ENCODE results near the gene MOK.
A peak's percentile ranks its signal among the peaks of the same experiment; 100 is the strongest.

The MOK gene

DNA sequence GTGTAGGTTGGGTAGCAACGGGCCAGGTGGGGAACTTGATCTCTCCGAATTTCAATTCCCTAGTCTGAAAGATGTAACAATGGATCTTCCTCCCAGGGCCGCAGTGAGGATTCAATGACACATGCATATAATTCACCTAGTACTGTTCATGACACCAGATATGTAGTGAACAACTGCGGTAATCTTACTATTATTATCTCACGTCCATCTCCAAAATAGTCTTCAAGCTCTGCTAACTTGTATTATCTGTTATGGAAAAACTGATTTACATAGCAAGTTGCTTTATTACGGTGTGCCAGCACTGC, 26.4 kb downstream of the MOK start:
- TF ChIP-seq CTCF (IDR thresholded peaks at IDR 0.05; ENCODE audit: low read depth, low read length), result no peak
- no peak overlapping the region for H3K4me3 ChIP-seq (ENCODE audit: low read depth, low read length)
- no peak for DNase-seq (ENCODE audit: low read depth, low spot score)
- in situ Hi-C loops (cut with HindIII; ENCODE audit: low sequenced_read_pairs), result no loop called here

DNA sequence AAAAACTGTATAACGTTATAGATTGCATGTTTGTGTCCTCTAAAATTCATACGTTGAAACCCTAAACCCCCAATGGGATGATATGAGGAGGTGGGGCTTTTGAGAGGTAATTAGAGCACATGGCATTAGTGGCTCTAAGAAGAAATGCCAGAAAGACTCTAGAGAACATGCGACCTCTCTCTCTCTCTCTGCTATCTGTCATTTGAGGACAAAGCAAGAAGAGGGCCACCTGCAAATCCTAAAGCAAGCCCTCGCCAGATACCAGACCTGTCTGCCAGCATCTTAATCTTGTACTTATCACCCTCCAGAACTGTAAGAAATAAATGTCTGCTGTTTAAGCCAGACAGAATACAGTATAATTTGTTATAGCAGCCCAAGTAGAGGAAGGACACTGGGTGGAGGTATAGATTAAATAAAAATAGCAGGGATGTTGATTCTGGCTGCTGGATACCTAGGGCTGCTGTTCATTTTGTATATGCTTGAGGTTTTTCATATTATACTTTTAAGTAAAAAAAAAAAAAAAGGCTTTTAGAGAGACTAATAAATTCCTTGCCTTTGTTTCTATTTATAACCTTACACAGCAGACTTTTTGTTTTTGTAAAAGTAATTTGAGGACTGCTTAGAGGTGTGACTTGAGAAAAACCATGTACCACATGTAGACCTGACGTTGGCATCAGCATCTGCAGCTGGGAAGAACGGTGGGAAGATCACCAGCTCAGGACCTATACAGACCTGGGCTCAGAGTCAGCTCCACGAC, 26.9 kb downstream of the MOK start:
- H3K4me3 ChIP-seq (ENCODE audit: low read depth, low read length), result no peak overlapping the region
- in situ Hi-C loops (cut with HindIII; ENCODE audit: low sequenced_read_pairs), result no loop called here
- no peak for DNase-seq (ENCODE audit: low read depth, low spot score)
- TF ChIP-seq CTCF (IDR thresholded peaks at IDR 0.05; ENCODE audit: low read depth, low read length), result no peak

DNA sequence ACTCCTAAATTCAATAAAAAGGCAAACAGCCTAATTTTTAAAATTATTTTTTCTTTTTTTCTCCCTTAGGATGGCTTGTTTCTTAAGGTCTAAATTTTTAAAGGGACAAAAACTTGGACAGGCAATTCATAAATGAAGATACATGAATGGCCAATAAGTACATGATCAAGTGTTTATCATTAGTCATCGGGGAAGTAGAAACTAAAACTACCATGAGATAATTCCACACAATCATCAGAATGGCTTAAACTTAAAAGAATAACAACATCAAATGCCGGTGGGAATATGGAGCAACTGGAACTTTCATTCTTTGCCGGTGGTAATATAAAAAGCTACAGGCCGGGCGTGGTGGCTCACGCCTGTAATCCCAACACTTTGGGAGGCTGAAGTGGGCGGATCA, 29.1 kb downstream of the MOK start:
- DNase-seq (ENCODE audit: low read depth, low spot score), result no peak
- TF ChIP-seq CTCF (IDR thresholded peaks at IDR 0.05; ENCODE audit: low read depth, low read length), result no peak
- in situ Hi-C loops (cut with HindIII; ENCODE audit: low sequenced_read_pairs), result no loop called here
- H3K4me3 ChIP-seq (ENCODE audit: low read depth, low read length), result no peak overlapping the region

DNA sequence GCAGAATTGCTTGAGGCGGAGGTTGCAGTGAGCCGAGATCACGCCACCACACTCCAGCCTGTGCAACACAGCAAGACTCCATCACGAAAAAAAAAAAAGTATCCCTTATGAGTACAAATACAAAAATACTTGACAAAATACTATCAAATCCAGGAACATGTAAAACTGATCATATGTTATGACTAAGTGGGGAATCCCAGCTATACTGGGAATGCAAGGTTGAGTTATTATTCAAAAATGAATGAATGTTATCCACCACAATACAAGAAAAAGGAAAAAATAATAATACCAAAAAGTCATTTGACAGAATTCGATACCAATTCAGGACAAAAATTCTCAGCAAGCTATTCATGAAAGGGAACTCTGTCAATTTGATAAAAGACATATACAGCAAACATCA, 32.6 kb downstream of the MOK start:
- in situ Hi-C loops (cut with HindIII; ENCODE audit: low sequenced_read_pairs), result no loop called here
- no peak overlapping the region for H3K4me3 ChIP-seq (ENCODE audit: low read depth, low read length)
- peak; percentile 30 for DNase-seq (ENCODE audit: low read depth, low spot score)
- no peak for TF ChIP-seq CTCF (IDR thresholded peaks at IDR 0.05; ENCODE audit: low read depth, low read length)

DNA sequence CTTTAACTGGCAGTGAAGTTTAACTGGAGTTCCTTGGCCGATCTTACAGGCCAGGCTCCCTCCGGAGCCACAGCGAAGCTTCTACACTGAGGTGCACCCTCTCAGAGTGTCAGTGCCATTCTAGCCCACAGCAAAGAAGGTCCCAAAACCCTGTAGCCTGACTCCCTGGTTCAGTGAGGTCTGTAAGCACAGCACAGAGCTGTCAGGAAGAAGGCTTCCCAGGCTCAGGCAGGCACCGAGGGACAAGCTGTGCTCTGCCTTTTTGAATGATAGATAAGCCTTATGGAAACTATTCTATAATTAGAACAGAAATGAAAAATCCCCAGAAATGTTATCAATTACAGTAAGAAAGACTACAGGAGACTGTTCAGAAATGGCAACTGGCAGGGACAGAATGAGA, 40.2 kb downstream of the MOK start:
- in situ Hi-C loops (cut with HindIII; ENCODE audit: low sequenced_read_pairs), result no loop called here
- H3K4me3 ChIP-seq (ENCODE audit: low read depth, low read length), result no peak overlapping the region
- no peak for TF ChIP-seq CTCF (IDR thresholded peaks at IDR 0.05; ENCODE audit: low read depth, low read length)
- no peak for DNase-seq (ENCODE audit: low read depth, low spot score)

- H3K4me3 ChIP-seq (ENCODE audit: low read depth, low read length), result no peak overlapping the region
- no peak for TF ChIP-seq CTCF (IDR thresholded peaks at IDR 0.05; ENCODE audit: low read depth, low read length)
- no peak for DNase-seq (ENCODE audit: low read depth, low spot score)
- in situ Hi-C loops (cut with HindIII; ENCODE audit: low sequenced_read_pairs), result no loop called here
Observed at GRCh38 chr14:102264355-102264754, 40.6 kb downstream of the MOK start.
